Stimulated activated naive CD8-positive, alpha-beta T cell treated with anti-CD3 and anti-CD28 coated beads, Interleukin-15, Interleukin-2, amounts not matched to agents 100 U/mL and 50 U/mL, for 24 hours (primary cell): ENCODE measurements around the gene DOK3.
A peak's percentile ranks its signal among the peaks of the same experiment; 100 is the strongest.

Experiments
- ATAC-seq: fragments of 150-1000 bp; cut with Tn5 transposase; one replicate; pipeline ENCODE4 v1.10.0; 2021
- DNase-seq: peaks from one replicate; pipeline ENCODE4 v3.0.0; 2021

DOK3 gene

DNA sequence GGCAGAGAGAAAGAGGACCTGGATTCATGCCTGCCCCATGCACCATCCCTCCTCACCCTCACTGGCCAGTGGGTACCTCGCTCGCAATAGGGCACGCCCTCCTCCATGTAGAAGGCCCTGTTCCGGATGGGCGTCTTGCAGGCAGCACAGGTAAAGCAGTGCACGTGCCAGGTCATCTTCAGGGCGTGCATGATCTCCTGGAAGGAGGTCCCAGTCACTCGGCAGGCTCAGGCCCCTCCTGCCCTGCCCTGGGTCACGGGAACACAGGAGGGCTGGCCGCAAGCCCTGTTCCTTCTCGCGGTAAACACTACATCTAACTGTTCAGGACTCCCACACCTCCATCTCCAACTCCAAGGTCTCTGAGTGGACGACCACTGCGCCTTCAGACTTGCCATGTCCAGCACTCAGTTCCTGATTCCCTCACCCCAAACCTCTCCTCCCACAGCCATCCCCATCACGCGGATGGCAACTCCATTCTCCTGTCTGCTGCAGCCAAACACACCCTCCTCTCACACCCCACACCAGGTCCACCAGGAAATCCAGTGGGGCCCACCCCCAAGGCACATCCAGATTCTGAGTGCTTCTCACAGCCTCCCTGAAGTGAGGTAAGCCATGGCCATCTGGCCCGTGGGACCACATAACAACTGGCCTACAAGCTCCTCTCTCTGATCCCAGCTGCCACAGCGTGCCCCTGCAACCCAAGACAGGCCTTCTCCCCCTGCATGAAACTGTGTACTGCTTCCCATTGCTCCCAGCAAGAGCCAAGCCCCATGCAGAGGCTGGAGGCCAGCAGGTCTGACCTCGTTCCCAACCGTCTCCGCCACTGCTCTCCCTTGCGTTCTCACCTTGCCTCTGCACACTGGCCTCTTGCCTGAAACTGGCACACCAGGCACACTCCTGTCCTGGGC is 25.4 kb downstream of the DOK3 start:
- ATAC-seq (no peak), DNase-seq (no peak)

DNA sequence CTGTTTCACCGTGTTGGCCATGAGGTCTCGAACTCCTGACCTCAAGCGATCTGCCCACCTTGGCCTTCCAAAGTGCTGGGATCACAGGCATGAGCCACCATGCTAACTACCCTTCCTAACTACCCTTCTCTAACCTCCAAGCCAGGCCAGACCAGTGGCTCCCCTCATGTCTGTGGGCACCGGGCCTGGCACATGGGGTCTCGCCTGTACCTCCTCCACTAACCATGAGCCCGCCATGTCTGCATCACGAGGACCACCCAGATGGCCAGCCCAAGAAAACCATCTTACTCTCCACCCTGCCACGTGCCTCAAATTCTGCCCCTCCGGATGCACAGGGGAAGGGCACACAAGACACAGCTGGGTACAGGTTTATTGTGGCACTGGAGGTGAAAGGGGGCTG is 26.6 kb downstream of the DOK3 start:
- ATAC-seq (no peak), DNase-seq (no peak)

DNA sequence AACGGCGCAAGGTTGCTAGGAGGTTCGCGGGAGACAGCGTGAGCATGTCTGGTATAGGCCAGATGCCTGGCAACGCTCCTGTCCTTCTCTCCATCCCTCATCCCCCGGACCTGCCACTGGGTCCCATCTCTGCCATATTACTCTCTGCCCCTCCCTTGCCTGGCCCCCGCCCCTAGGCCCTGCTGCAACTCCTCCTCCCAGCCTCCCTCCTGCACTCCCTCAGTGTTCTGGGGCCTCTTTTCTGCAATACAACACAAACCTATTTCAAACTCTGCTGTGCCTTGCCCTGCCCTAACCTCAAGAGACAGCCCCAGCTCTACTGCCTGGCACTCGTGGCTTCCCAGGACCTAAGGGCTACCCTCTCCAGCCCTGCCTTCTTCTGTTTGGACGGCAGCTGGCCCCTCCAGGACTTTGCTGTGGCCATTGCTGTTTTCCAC is 27.2 kb downstream of the DOK3 start:
- no peak for DNase-seq
- ATAC-seq = no peak

DNA sequence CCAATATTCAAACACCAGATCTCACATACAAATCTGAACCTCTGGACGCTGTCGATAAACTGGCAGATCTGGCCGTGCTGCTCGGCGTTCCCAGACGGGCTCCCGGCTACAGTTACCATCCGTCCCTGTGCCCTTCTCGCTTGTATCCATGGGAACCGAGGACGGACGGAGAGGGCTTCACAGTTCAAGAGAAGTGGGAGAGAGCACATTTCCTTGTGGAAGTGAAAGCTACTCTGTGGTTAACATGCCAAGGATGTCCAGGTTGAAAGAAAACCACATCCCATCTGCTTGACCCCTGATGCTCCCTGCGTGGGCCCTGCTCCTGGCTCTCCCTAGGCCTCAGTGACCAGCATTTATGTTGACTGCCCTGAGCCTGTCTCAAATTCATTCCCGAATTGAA is 29.9 kb downstream of the DOK3 start:
- DNase-seq = no peak
- ATAC-seq = no peak

DNA sequence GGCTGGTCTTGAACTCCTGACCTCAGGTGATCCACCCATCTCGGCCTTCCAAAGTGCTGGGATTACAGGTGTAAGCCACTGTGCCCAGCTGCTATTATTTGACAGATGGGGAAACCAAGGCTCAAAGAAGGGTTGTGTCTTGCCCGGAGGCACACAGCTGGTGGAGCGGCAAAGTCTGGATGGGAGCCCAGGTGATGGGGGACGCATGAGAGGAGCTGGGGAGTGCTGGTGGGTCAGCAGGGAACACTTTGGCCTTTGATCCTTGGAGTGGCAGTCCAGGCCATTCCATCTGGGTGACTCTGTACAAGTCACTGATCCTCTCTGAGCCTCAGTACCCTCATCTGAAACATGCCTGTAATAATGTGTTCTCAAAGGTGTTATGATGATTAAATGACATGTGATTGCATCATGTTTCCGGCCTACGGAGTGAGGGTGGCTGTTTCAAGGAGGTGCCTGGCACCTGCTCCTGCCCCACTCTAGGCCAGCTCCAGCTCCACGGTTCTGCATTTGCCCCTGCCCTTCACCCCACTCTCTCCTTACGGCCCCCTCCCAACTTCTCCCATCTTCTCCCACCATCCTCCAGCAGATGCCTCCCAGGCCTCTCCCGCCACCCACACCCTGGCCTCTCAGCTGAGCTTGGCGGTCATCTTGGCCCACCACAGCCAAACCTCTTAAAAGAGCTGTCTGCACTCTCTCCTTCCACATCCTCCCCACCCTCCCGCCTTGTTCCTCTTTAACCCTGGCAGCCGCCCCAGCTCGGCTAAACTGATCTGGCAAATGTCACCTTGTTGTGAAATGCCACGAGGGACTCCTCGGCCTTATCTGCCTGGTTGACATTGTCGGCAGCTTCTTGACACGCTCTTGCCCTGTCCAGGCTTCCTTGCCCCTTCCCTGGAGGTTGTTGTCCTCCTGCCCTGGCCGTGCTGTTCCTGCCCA is 30.6 kb downstream of the DOK3 start:
- DNase-seq (peak; percentile 72), ATAC-seq (peak; percentile 71)

DNA sequence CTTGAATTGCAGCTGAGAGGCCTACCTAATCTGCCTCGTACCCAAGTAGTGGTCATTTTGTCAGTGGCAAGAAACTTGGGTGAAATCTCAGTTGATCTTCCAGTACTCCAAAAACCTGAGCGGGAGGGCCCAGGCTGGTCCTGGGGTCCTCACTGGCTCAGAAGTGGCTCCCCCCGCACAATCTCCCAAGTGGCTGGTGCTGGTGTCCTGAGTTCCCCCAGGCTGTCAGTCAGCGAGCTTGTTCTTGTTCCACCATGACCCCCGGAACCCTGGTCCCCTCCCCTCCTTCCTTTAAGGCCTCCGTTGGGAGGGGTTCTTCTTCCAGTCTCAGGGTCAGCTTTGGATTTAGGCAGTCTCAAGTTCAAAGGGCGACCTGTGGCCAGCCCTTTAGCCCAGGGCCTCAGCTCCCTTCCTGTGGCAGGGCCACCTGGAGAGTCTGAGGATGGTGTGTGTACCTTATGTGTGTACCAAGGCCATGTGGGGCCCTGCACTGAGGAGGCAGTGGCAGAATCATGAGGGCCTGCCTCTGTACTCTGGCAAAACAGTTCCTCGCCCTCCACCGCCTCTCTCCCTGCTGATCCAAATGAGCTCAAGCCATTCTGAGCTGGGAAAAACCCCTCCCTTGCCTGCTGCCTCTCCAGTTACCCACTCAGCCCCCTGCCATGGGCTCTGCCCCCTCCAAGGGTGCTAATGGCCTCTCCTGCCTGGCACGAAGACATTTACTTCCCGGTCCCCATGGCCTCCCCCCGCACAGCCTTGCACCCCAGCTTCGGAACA is 31.7 kb downstream of the DOK3 start:
- no peak for DNase-seq
- no peak for ATAC-seq

DNA sequence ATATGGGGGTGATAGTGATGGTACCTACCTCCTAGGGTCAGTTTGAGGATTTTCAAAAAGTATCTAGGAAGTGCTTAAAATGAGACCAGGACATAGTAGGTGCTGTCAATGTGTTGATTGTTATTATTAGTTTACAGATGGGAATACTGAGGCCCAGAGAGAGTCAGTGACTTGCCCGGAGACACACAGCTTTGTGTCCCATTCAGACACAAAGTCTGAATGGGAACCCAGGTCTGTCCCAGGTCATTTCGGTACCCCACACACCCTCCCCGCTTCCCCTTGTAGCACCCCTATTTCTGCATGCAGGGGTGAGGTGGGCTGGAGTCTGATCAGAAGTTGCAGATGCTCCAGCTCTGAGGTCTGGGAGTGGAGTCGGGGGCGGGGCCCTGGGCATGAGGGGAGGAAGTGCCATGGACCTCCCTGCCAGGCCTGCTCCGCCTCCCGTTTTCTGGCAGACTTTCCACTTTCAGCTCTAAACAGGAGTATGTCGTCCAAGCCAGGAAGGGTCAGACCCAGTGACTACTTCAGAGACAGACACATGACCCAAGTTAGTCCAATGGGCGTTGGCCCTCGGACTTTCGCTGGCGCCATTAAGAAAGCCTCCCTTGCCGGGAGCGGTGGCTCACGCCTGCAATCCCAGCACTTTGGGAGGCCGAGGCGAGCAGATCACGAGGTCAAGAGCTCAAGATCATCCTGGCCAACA is 32.9 kb downstream of the DOK3 start:
- no peak for DNase-seq
- ATAC-seq = no peak

DNA sequence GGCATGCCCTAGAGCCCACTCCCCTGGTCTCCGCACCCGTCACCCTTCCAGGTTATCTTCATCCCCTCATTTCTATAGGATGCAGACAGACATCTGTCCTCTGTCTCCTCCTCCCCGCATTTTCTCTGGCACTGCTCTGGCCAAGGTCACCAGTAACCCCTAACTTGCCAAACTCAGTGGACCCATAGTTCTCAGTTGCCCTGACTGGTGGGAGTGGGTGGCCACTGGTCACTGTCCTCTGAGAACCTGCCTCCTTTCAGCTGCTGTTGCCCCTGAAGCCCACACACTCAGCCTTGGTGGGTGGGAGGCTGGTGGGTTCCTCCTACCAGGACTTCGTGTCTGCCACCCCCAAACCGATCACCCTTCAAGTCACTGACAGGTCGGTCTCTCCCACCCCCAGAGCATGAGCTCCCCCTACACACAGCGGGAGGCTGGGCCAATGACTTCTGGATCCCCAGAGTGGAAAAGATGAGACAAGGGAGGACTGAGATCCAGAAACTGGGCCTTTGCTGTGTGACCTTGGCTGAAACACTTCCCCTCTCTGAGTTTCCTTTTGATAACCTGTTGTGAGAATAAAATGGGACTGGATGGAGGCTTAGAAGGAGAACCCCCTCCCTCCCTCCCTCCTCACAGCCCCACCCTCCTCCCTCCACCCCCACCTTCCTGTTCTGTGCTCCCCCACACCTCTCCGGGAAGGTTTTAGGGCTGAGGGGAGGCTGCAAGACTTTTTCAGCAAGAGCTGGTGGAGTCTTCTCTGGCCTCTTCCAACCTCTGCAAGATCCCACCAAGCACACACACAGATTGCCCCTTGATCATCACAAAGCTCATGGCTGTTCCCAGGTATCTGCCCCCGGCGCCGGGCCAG is 33.8 kb downstream of the DOK3 start:
- peak; percentile 34 for ATAC-seq
- DNase-seq = peak; percentile 51

DNA sequence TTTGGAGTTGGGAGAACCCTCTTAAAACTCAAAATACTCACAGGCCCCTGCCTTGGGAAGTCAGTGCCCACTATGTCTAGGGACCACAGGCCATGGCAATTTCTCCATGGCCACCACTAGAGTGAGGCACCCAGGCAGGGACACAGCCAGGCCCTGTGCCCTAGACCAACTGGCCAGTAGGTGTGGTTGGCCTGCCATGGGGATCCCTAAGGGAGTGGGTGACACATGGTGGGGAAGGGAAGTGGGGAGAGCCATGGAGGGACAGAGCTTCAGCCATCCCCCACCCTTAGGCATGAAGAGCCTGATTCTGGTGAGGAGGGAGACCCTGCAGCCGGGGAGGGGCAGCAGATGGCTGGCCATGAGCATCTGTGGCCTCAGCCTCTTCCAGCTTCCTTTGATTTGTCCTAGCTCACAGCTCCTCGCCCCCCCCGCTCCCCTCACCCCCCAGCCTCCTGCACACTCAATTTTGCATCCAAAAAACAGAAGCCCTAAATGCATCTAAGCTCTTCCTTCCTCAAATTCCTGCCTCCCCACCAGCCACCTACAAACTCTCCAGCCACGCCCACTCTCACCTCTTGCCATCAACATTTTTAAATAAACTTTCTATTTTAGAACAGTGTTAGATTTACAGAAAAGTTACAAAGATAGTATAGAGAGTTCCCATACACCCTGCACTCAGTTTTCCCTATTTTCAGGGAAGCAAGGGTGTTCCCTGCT is 34.6 kb downstream of the DOK3 start:
- DNase-seq (no peak), ATAC-seq (no peak)

DNA sequence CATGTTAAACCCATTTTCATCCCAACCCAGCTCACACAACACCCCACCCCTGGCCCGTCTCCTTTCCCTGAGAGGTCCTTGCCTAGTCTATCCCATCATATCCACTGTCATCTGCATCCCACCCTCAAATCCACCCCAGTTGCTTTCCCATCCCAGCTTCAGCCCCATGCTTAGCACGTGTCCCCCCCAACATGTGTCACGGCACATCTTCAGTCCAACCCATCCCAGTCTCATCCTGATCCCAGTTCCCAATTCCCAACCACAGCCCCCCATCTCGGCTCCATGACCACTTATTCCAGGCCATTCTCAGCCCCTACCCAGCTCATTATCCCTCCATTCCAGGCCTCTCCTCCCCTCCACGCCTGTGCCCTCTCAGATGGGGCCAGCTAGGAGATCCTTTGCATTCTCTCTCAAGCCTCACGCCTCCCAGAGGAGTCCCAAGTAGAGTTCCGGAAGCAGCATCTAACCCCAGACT is 35.6 kb downstream of the DOK3 start:
- DNase-seq (no peak), ATAC-seq (no peak)

DNA sequence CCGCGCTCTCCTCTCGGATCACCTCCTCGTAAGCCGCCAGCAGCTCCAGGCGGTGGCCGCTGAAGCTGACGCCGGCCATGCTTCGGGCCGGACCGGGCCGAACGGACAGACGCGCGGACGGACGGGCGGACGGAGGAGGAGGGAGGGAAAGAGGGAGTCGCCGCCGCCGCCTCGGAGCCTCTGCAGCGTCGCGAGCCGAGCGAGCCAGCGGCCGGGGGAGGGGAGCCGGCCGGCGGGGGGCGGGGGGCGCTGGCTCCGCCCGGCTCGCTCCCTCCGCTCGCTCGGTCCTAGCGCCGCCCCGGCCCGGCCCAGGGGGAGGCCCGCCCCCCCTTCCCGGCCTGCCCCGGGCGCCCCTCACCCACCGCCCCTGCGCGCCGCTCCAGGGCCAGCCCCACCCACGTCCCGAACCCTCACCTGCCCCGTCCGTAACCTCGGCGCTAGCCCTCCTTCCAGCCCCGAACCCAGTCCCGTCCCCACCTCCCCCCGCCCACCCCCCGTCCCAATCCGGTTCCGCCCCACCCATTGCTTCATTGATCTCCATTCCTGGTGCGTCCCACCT is 36.1 kb downstream of the DOK3 start, which contains the start of gene DBN1:
TSS of gene DBN1 (minus strand) at position 192 of the 559 bp plus-strand sequence. CDS start at position 79, 113 bp downstream.
- ATAC-seq = peak; percentile 12
- peak; percentile 61 for DNase-seq

DNA sequence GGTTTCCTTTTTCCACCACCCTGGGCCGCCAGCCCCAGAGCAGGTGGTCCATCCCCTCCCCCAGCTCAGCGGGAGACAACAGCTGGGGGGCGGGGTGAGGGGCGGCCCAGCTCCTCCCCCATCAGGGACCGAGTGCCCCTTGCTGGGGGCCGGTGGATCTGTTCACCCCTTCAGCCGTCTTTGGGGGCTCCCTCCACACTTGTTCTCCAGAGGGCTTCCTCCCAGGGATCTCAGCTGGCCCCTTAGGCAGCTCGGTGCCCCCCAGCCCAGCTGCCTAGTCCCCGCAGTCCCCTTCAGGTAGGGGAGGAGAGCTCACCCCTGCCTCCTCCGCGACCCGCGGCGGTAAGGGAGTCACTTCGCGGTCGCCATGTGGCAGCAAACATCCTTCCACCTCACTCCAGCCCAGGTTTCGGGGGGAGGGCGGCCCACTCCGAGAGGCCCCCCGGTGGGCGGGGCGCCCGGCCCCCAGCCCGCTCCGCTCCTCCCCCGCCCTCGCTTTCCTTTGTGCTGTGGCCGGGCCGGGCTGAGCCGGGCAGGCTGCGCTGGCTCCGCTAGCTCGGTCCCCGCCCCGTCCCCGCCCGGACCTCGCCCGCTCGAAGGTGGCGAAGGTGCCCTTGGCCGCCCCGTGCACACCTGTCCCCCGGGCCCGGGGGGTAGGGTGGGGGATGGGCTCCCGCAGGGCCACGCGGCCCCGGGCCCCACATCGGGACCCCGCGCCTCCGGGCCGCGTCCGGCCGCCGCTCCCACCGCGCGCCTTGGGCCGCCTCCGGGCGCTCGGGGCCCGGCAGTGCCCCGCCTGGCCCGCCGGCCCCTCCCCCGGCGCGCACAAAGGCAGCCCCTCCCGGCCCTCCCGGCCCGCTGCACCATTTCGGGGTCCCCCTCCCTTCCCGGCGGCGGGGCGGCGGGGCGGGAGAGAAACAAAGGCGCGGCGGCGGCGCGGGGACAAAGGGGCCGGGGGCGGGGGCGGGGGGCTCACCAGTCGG is 36.9 kb downstream of the DOK3 start:
- ATAC-seq = peak; percentile 62

DNA sequence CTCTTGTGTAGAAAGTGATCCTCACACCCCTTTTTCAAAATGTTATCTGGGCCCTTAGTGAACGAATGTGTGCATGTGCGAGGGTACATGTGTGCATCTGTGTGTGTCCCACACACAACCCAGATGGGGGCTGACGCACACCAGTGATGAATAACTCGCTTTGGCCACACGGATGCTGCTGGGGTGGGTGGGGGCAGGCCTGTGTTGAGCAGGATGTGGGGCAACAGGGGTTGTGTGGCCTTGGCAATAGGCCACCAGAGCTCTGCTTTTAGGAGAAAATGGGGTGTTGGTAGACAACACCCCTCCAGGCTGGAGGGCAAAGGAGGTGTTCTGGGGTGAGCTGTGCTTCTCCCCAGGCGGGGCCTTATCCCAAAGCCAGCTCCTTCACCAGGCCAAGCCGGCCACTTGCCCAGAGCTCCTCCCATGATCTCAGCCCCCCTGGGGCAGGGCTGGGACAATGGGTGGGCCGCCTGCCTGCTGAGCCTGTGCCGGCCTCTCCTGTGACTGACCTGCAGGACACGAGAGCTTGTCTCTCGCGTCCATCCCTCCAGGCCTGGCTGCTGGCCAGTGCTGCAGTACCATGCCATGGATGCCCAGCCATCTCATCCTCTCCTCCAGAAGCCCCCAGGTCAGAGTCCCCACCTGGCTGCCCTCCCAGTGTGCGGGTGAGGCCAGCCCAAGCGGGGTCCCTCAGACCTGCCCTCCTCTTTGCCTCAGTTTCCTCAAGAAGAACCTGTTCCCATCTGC is 37.8 kb downstream of the DOK3 start:
- ATAC-seq (peak; percentile 64), DNase-seq (peak; percentile 75)

More for the DNA sequence above, 36.9 kb downstream of the DOK3 start:
- DNase-seq = peak; percentile 88

DNA sequence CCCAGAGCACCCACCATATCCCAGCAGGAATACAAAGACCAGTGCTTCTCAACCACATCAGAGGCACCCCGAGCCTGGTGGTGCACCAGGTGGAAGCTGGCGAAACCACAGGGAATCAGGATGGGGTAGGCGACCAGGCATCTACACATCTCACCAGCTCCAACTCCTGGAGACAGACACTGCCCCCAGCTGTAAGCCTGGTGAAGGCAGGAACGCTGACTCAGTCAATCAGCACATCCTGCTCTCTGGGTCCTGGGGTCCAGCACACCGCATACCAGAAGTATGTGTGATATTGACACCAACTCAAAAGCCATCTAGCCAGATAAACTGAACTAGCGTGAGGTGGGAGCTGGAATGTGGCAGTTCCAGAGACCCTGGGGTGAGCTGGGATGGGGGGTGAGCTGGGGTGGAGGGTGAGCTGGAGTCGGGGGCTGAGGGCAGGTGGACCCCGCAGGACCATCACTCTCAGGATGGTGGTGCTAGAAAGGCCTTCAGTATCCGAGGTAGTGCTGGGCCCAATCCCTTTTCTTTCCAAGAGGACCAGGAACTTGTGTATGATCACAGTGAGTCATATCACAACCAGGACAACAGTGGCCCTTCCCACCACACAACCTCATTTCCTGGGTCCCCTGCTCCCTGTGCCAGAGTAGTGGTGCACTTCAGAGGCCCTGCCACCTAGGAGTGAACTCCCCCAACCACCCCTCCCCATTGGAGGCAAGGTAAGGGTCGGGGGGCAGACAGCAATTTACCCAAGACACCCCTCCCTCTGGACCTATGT is 38.7 kb downstream of the DOK3 start:
- no peak for ATAC-seq
- no peak for DNase-seq

DNA sequence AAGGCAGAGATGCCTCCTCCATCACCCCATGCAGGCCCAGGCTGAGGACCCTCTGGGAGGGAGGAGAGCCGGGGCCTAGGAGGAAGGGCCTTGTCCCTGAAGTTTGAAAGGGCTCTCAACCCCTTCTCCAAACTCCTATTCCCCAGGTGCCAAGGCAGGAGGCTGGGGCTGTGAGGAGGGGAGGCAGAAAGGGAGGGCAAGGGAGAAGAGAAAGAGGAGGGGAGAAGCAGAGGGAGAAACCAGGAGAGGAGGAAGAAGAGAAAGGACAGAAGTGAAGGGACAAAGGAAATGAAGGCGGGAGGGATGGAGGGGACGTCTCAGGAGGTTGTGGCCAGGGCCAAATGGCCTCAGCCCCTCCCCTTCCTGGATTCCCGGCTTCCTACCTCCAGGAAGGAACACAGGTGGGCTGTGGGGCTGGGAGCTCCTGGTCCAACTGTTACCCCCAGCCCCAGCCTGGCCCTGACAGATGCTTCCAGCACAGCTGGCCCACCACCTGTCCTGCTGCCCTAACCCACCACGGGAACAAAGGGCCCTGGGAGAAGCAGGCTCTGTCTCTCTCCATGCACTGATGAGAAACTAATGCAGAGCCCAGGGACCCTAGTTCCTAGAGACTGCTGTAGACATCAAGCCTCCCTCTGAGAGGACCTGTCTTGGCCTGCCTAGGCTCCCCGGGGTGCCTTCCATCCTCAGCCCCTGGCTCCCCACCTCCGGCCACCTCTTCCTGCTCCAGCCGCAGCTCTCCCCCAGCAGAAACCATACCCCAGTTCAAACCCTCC is 39.7 kb downstream of the DOK3 start:
- ATAC-seq = no peak
- no peak for DNase-seq
